DOHH2 (cell line): ENCODE results near the gene PYY.

ENCODE experiments used
- H3F3A ChIP-seq: fragments of 200-600 bp; sonication (generic), shearing (Covaris generic); 2 replicates; pipeline ENCODE4 v1.6.0; 2016; ENCODE audit warnings: antibody characterized with exemption, mild to moderate bottlenecking; ENCODE audit not compliant: control insufficient read depth, insufficient read depth
- H3K27ac ChIP-seq: fragments of 200-600 bp; sonication (generic); 2 replicates; pipeline ENCODE4 v1.5.1; 2014; ENCODE audit warnings: low read depth, mild to moderate bottlenecking, low read length, moderate library complexity
- H3K27me3 ChIP-seq: fragments of 200-600 bp; sonication (generic); 2 replicates; pipeline ENCODE4 v1.6.1; 2014; ENCODE audit warnings: mild to moderate bottlenecking, low read length, mixed read lengths; ENCODE audit not compliant: control insufficient read depth
- H3K36me3 ChIP-seq: fragments of 200-600 bp; sonication (generic); 2 replicates; pipeline ENCODE4 v1.6.1; 2014; ENCODE audit warnings: mild to moderate bottlenecking, low read length, moderate library complexity, mixed read lengths; ENCODE audit not compliant: control insufficient read depth
- H3K4me1 ChIP-seq: fragments of 200-600 bp; sonication (generic); 2 replicates; pipeline ENCODE4 v1.6.1; 2014; ENCODE audit warnings: mild to moderate bottlenecking, low read length, mixed read lengths; ENCODE audit not compliant: control insufficient read depth
- H3K4me2 ChIP-seq: fragments of 200-600 bp; sonication (generic); 2 replicates; pipeline ENCODE4 v1.6.0; 2014; ENCODE audit warnings: mild to moderate bottlenecking, low read length, moderate library complexity
- H3K4me3 ChIP-seq: fragments of 200-600 bp; sonication (generic); 2 replicates; pipeline ENCODE4 v1.5.1; 2014; ENCODE audit warnings: mild to moderate bottlenecking, low read length, mixed read lengths
- H3K79me2 ChIP-seq: fragments of 200-600 bp; sonication (generic); 2 replicates; pipeline ENCODE4 v1.6.1; 2014; ENCODE audit warnings: mild to moderate bottlenecking, low read length, mixed read lengths; ENCODE audit not compliant: control insufficient read depth
- H3K9me2 ChIP-seq: fragments of 200-600 bp; sonication (generic); replicated peaks from 2 replicates; pipeline ENCODE4 v1.6.1; 2014; ENCODE audit warnings: mild to moderate bottlenecking, low read length, mixed read lengths; ENCODE audit not compliant: control insufficient read depth
- H3K9me3 ChIP-seq: fragments of 200-600 bp; sonication (generic); 2 replicates; pipeline ENCODE4 v1.6.1; 2014; ENCODE audit warnings: antibody characterized with exemption, low read length, mixed read lengths; ENCODE audit not compliant: control insufficient read depth, insufficient read depth
- H4K20me1 ChIP-seq: fragments of 200-600 bp; sonication (generic); 2 replicates; pipeline ENCODE4 v1.6.0; 2014; ENCODE audit warnings: low read depth, mild to moderate bottlenecking, antibody characterized with exemption, low read length, moderate library complexity; ENCODE audit not compliant: control insufficient read depth, insufficient read depth
- EZH2phosphoT487 ChIP-seq: fragments of 200-600 bp; sonication (generic); IDR thresholded peaks from 2 replicates; pipeline ENCODE4 v1.6.1; 2017; ENCODE audit warnings: borderline replicate concordance, mild to moderate bottlenecking, antibody characterized with exemption, low read length, moderate library complexity, mixed read lengths
- TF ChIP-seq, protein P1 (sequence below): fragments of 200-600 bp; sonication (generic); IDR thresholded peaks from one replicate; pipeline ENCODE4 v1.5.1; 2014; ENCODE audit warnings: antibody characterized with exemption, mild to moderate bottlenecking, low read depth, low read length; ENCODE audit not compliant: poor library complexity, severe bottlenecking

PYY gene

GRCh38 chr17:43978078-43978477, 24.3 kb upstream of the PYY start:
- no peaks in the 10 kb centered on the region for H3K36me3 ChIP-seq
- H3F3A ChIP-seq = no peaks in the 10 kb centered on the region
- no peaks in the 10 kb centered on the region for H3K9me3 ChIP-seq
- H3K4me2 ChIP-seq = no peak overlapping the region
- no peak overlapping the region for H3K4me3 ChIP-seq
- no peaks in the 10 kb centered on the region for H3K4me1 ChIP-seq
- TF ChIP-seq, protein P1, sequence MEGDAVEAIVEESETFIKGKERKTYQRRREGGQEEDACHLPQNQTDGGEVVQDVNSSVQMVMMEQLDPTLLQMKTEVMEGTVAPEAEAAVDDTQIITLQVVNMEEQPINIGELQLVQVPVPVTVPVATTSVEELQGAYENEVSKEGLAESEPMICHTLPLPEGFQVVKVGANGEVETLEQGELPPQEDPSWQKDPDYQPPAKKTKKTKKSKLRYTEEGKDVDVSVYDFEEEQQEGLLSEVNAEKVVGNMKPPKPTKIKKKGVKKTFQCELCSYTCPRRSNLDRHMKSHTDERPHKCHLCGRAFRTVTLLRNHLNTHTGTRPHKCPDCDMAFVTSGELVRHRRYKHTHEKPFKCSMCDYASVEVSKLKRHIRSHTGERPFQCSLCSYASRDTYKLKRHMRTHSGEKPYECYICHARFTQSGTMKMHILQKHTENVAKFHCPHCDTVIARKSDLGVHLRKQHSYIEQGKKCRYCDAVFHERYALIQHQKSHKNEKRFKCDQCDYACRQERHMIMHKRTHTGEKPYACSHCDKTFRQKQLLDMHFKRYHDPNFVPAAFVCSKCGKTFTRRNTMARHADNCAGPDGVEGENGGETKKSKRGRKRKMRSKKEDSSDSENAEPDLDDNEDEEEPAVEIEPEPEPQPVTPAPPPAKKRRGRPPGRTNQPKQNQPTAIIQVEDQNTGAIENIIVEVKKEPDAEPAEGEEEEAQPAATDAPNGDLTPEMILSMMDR = no peak
- no peak for TF ChIP-seq EZH2phosphoT487
- peaks cover 2% of the 10 kb centered on the region; the same call in 1 of the 2 replicates for H3K27me3 ChIP-seq
- H3K9me2 ChIP-seq = no peaks in the 10 kb centered on the region
- H3K79me2 ChIP-seq = no peaks in the 10 kb centered on the region
- no peak overlapping the region for H3K27ac ChIP-seq
- H4K20me1 ChIP-seq = no peaks in the 10 kb centered on the region

DNA sequence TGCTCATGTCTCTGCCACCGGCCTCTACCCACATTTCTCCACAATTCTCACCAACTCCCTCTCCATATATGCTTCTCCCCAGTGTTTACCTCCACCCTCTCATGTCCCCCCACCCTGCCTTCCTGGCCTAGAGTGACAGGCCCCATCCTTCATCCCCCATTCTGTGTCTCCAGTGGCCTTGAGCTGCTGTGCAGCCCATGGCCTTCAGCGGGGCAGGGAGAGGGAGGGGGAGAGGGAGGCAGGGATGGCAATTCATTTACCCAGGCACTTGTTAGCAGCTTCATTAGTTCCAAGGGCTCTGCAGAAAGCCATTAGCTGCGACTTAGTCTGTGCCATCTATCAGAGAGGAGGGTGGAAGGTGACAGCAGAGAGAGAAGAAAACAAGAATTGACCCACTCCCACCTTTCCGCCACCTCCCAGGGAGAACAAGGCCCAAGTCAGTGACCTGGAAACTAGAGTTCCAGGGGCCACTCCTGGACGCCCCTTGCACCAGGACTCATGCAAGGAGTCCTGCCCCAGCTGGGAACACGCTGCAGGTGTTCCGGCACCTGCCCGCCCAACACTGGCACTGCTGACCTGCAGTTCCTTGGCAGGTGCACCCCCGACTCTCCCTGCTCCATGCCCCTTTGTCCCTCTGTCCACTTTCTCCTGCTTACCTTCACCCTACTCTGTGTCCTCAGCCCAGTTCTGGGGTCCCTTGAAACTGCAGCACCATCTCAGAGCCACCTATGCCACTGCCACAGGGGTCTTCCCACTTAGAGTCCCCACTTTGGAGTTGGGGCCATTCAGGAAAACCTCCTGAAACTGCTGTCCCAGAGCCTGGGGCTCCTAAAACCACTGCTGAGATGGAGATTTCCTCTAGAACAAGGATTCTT, 23.5 kb upstream of the PYY start:
- Histone ChIP-seq H3K4me1 (no peaks in the 10 kb centered on the region), H3K27me3 (peaks cover under 1% of the 10 kb centered on the region; the same call in 1 of the 2 replicates), H3K9me2 (no peaks in the 10 kb centered on the region), H3K4me2 (no peak overlapping the region), H3K79me2 (no peaks in the 10 kb centered on the region), H3K4me3 (no peak overlapping the region), H3K27ac (no peak overlapping the region), H3F3A (no peaks in the 10 kb centered on the region), H3K9me3 (no peaks in the 10 kb centered on the region), H3K36me3 (no peaks in the 10 kb centered on the region), H4K20me1 (no peaks in the 10 kb centered on the region)
- TF ChIP-seq EZH2phosphoT487 = no peak
- TF ChIP-seq, protein P1 = no peak

GRCh38 chr17:43975898-43976297, 22.2 kb upstream of the PYY start:
- no peaks in the 10 kb centered on the region for H3F3A ChIP-seq
- H3K36me3 ChIP-seq = no peaks in the 10 kb centered on the region
- no peak overlapping the region for H3K4me2 ChIP-seq
- H3K79me2 ChIP-seq = no peaks in the 10 kb centered on the region
- H3K4me1 ChIP-seq = no peaks in the 10 kb centered on the region
- H3K4me3 ChIP-seq = no peak overlapping the region
- no peaks in the 10 kb centered on the region for H3K9me3 ChIP-seq
- TF ChIP-seq, protein P1 = no peak
- no peak for TF ChIP-seq EZH2phosphoT487
- no peaks in the 10 kb centered on the region for H3K27me3 ChIP-seq
- H3K27ac ChIP-seq = no peak overlapping the region
- no peaks in the 10 kb centered on the region for H3K9me2 ChIP-seq
- H4K20me1 ChIP-seq = no peaks in the 10 kb centered on the region
